Parathyroid adenoma (tissue), 2 donors: Measurements from ENCODE around the gene RNF17.

Experiments used
- H2AFZ ChIP-seq: fragments of 300-600 bp; sonication (generic); one replicate; pipeline ENCODE4 v1.7.0; 2017; ENCODE audit warnings: antibody characterized with exemption, mild to moderate bottlenecking
- H3K27ac ChIP-seq: fragments of 300-600 bp; sonication (generic); one replicate; pipeline ENCODE4 v1.7.0; 2017
- H3K27me3 ChIP-seq: fragments of 300-600 bp; sonication (generic); one replicate; pipeline ENCODE4 v1.7.0; 2017; ENCODE audit warnings: low read length; ENCODE audit not compliant: control insufficient read depth, insufficient read depth
- H3K36me3 ChIP-seq: fragments of 300-600 bp; sonication (generic); one replicate; pipeline ENCODE4 v1.7.0; 2017; ENCODE audit warnings: low read length; ENCODE audit not compliant: control insufficient read depth, insufficient read depth
- H3K4me1 ChIP-seq: fragments of 300-600 bp; sonication (generic); one replicate; pipeline ENCODE4 v1.7.0; 2017; ENCODE audit warnings: control low read depth
- H3K4me2 ChIP-seq: fragments of 300-600 bp; sonication (generic); one replicate; pipeline ENCODE4 v1.7.0; 2017; ENCODE audit warnings: low read length
- H3K4me3 ChIP-seq: fragments of 300-600 bp; sonication (generic); one replicate; pipeline ENCODE4 v1.7.0; 2017; ENCODE audit warnings: low read depth, low read length
- H3K79me2 ChIP-seq: fragments of 300-600 bp; sonication (generic); one replicate; pipeline ENCODE4 v1.7.0; 2017; ENCODE audit warnings: control low read depth
- H3K9ac ChIP-seq: fragments of 300-600 bp; sonication (generic); one replicate; pipeline ENCODE4 v1.7.0; 2017; ENCODE audit warnings: mild to moderate bottlenecking
- H3K9me3 ChIP-seq: fragments of 300-600 bp; sonication (generic); one replicate; pipeline ENCODE4 v1.7.0; 2017; ENCODE audit warnings: low read length; ENCODE audit not compliant: control insufficient read depth
- CTCF ChIP-seq: fragments of 300-600 bp; sonication (generic); IDR thresholded peaks from one replicate; pipeline ENCODE4 v1.7.0; 2017; ENCODE audit warnings: antibody characterized with exemption, mild to moderate bottlenecking
- donor health status: primary hyperparathyroidism.

The RNF17 gene

GRCh38 chr13:24742977-24743376 is 21.0 kb upstream of the RNF17 start:
- H3K9me3 ChIP-seq: no peaks in the 10 kb centered on the region
- H3K9ac ChIP-seq: no peak overlapping the region
- no peak overlapping the region for H3K4me2 ChIP-seq
- no peak overlapping the region for H3K27ac ChIP-seq
- no peak overlapping the region for H3K4me3 ChIP-seq
- no peaks in the 10 kb centered on the region for H3K79me2 ChIP-seq
- no peaks in the 10 kb centered on the region for H3K36me3 ChIP-seq
- no peak overlapping the region for H2AFZ ChIP-seq
- TF ChIP-seq CTCF: no peak
- H3K4me1 ChIP-seq: no peaks in the 10 kb centered on the region
- H3K27me3 ChIP-seq: no peaks in the 10 kb centered on the region

- Histone ChIP-seq H3K79me2 (no peaks in the 10 kb centered on the region), H3K27ac (no peak overlapping the region), H3K36me3 (no peaks in the 10 kb centered on the region), H3K9me3 (no peaks in the 10 kb centered on the region), H2AFZ (no peak overlapping the region), H3K27me3 (no peaks in the 10 kb centered on the region), H3K9ac (no peak overlapping the region), H3K4me3 (no peak overlapping the region), H3K4me1 (no peaks in the 10 kb centered on the region), H3K4me2 (no peak overlapping the region)
- no peak for TF ChIP-seq CTCF
Measured at GRCh38 chr13:24744247-24744646, 19.7 kb upstream of the RNF17 start.

GRCh38 chr13:24745516-24745860 is 18.5 kb upstream of the RNF17 start:
- Histone ChIP-seq H3K4me3 (no peak overlapping the region), H2AFZ (no peak overlapping the region), H3K4me2 (no peak overlapping the region), H3K27ac (no peak overlapping the region), H3K36me3 (no peaks in the 10 kb centered on the region), H3K9ac (no peak overlapping the region), H3K4me1 (no peaks in the 10 kb centered on the region), H3K27me3 (no peaks in the 10 kb centered on the region), H3K9me3 (no peaks in the 10 kb centered on the region), H3K79me2 (no peaks in the 10 kb centered on the region)
- TF ChIP-seq CTCF: no peak

- Histone ChIP-seq H3K4me3 (peak overlapping the region; percentile 49), H2AFZ (no peak overlapping the region), H3K9me3 (no peaks in the 10 kb centered on the region), H3K4me1 (no peaks in the 10 kb centered on the region), H3K79me2 (no peaks in the 10 kb centered on the region), H3K9ac (no peak overlapping the region), H3K36me3 (no peaks in the 10 kb centered on the region), H3K4me2 (peak overlapping the region; percentile 85), H3K27ac (no peak overlapping the region), H3K27me3 (no peaks in the 10 kb centered on the region)
- no peak for TF ChIP-seq CTCF
Measured at GRCh38 chr13:24745861-24746617, 17.9 kb upstream of the RNF17 start.

- no peak for TF ChIP-seq CTCF
- Histone ChIP-seq H3K27me3 (no peaks in the 10 kb centered on the region), H3K79me2 (no peaks in the 10 kb centered on the region), H3K4me2 (peak overlapping the region; percentile 85), H3K9ac (no peak overlapping the region), H3K9me3 (no peaks in the 10 kb centered on the region), H2AFZ (no peak overlapping the region), H3K4me3 (peak overlapping the region; percentile 49), H3K36me3 (no peaks in the 10 kb centered on the region), H3K27ac (no peak overlapping the region), H3K4me1 (no peaks in the 10 kb centered on the region)
Measured at GRCh38 chr13:24746618-24747247, 17.2 kb upstream of the RNF17 start.
